Measurements from ENCODE around the gene DCC.

The DCC gene

GRCh38 chr18:52824126-52824525, 484.1 kb downstream of the DCC start:
- no peak overlapping the region for H3K27ac ChIP-seq
- DNase-seq (ENCODE audit: low spot score) = no peak
- ChIA-PET CTCF (interaction anchor here (0.6 kb wide), 1 partner anchor 1380 kb away, joined by 3 read pairs; no protein-coding TSS in a partner anchor), POLR2A (ENCODE audit: low non-redundant PET) (no interaction called here)
- no peak for TF ChIP-seq CTCF (conservative IDR thresholded peaks at IDR 0.05; ENCODE audit: low read depth)

- DNase-seq (ENCODE audit: low spot score) = no peak
- no peak overlapping the region for H3K27ac ChIP-seq
- no peak for TF ChIP-seq CTCF (conservative IDR thresholded peaks at IDR 0.05; ENCODE audit: low read depth)
- ChIA-PET CTCF (no interaction called here), POLR2A (ENCODE audit: low non-redundant PET) (no interaction called here)
These were observed 487.0 kb downstream of the DCC start for GRCh38 chr18:52826994-52827393.

GRCh38 chr18:52829320-52829719, 489.3 kb downstream of the DCC start:
- ChIA-PET CTCF (no interaction called here), POLR2A (ENCODE audit: low non-redundant PET) (no interaction called here)

GRCh38 chr18:52829876-52830405, 489.9 kb downstream of the DCC start:
- ChIA-PET POLR2A (ENCODE audit: low non-redundant PET) (no interaction called here), CTCF (no interaction called here)
- no peak for TF ChIP-seq CTCF (conservative IDR thresholded peaks at IDR 0.05; ENCODE audit: low read depth)
- no peak for DNase-seq (ENCODE audit: low spot score)
- no peak overlapping the region for H3K27ac ChIP-seq

More at GRCh38 chr18:52829320-52829719, 489.3 kb downstream of the DCC start:
- no peak overlapping the region for H3K27ac ChIP-seq
- no peak for TF ChIP-seq CTCF (conservative IDR thresholded peaks at IDR 0.05; ENCODE audit: low read depth)
- DNase-seq (ENCODE audit: low spot score) = no peak

GRCh38 chr18:52844323-52844722, 504.3 kb downstream of the DCC start:
- ChIA-PET CTCF (no interaction called here), POLR2A (ENCODE audit: low non-redundant PET) (no interaction called here)
- H3K27ac ChIP-seq = no peak overlapping the region
- no peak for TF ChIP-seq CTCF (conservative IDR thresholded peaks at IDR 0.05; ENCODE audit: low read depth)
- DNase-seq (ENCODE audit: low spot score) = no peak

- DNase-seq (ENCODE audit: low spot score) = no peak
- H3K27ac ChIP-seq = no peak overlapping the region
- no peak for TF ChIP-seq CTCF (conservative IDR thresholded peaks at IDR 0.05; ENCODE audit: low read depth)
- POLR2A ChIA-PET (ENCODE audit: low non-redundant PET) = no interaction called here
- CTCF ChIA-PET = no interaction called here
These were observed 505.0 kb downstream of the DCC start for GRCh38 chr18:52845036-52845435.

All from RWPE1 (cell line).